Measurements from ENCODE around the gene TAF1C. TPM values are rescaled to one million over a fixed set of nuclear protein-coding genes. Genes with fewer than 3 reads are reported as not detected.

TAF1C gene
- total and polyA plus RNA-seq, 9 of the 15 experiments (the other 6 are each of a cell fraction or from before 2014, with no cell fraction given), result 1.5 to 74.8 (median 21.0) TPM

GRCh38 chr16:84175350-84176081 is 11.3 kb downstream of the TAF1C start:
- peak overlapping the region; percentile 18; the same call in 1 of the 2 replicates for H2AFZ ChIP-seq (ENCODE audit: low read depth, low read length)
- peak; percentile 96 for FAIRE-seq
- peak; percentile 76 to 85 (median 80) for DNase-seq (ENCODE audit: extremely low read depth in 1 of 4, low spot score in 3 of 4)
- ATAC-seq, result peak; percentile 92
- peaks cover 5 to 26% of the 10 kb centered on the region in 2 experiments; a peak in 4 of 5 replicates for H3K27me3 ChIP-seq (ENCODE audit: control insufficient read depth in 2 of 2, insufficient read depth in 2 of 2, low read length in 2 of 2)
- peaks cover 7 to 36% of the 10 kb centered on the region in 2 experiments; a peak in 3 of 5 replicates for H3K4me1 ChIP-seq (replicated peaks in 1 of 2; ENCODE audit: control insufficient read depth in 2 of 2, insufficient read depth in 2 of 2, low read length in 2 of 2)
- H3K79me2 ChIP-seq (ENCODE audit: control insufficient read depth, insufficient read depth, low read length), result no peaks in the 10 kb centered on the region
- H3K4me2 ChIP-seq (ENCODE audit: insufficient read depth, low read length), result no peak overlapping the region
- H3K4me3 ChIP-seq, result no peak overlapping the region
- in situ Hi-C loops (cut with MboI), result no loop called here
- WGBS (ENCODE audit: insufficient coverage, low coverage, missing lambda C conversion rate), result 20% methylated on average over 10 of the region's 10 CpGs
- intact Hi-C loops (cut with micrococcal nuclease), result loop anchor here (1.0 to 5.0 kb wide), 3 partner anchors 35 to 218 kb away; no protein-coding TSS in a partner anchor
- H3K27ac ChIP-seq (ENCODE audit: extremely low read depth, low read depth, low read length), result no peak overlapping the region
- H3K9me3 ChIP-seq (replicated peaks; ENCODE audit: control insufficient read depth, insufficient read depth, low read depth, low read length), result no peaks in the 10 kb centered on the region
- H3K9ac ChIP-seq (ENCODE audit: insufficient read depth in 1 of 2, low read depth in 2 of 2, low read length in 2 of 2), result 0 out of 4 replicates have a peak overlapping the region, but pooled peaks of 1 of the 2 experiments have one; percentile 12
- H3K9me1 ChIP-seq (ENCODE audit: control insufficient read depth, insufficient read depth, low read length), result no peaks in the 10 kb centered on the region
- ChIA-PET CTCF (ENCODE audit: low intra/inter-chr PET ratio) (interaction anchor here (0.6 to 0.7 kb wide), 4 partner anchors 87 to 354 kb away, joined by 3 to 4 read pairs (median 3); no protein-coding TSS in a partner anchor), POLR2A (interaction anchor here (0.7 kb wide), 3 partner anchors 9 to 114 kb away, joined by 3 to 4 read pairs (median 4); no protein-coding TSS in a partner anchor)
- peaks cover 30% of the 10 kb centered on the region; the same call in 1 of the 3 replicates for H3K36me3 ChIP-seq (ENCODE audit: control insufficient read depth, insufficient read depth, low read length)
- H4K20me1 ChIP-seq (replicated peaks; ENCODE audit: control insufficient read depth, insufficient read depth, low read length), result peaks cover 20% of the 10 kb centered on the region
- no TSS peak for BruUV-seq (replicated peaks)
- peak; percentile 59; the same call in 1 of the 2 replicates for TF ChIP-seq SPI1 (IDR thresholded peaks at IDR 0.05; ENCODE audit: borderline replicate concordance, low read depth, low read length)
- TF ChIP-seq BHLHE40 (IDR thresholded peaks at IDR 0.05; ENCODE audit: low read length), result peak; percentile 99
- no peak for TF ChIP-seq STAT5B (CRISPR knock-in tag; IDR thresholded peaks at IDR 0.05)
- TF ChIP-seq ZFP30 (CRISPR knock-in tag; IDR thresholded peaks at IDR 0.05; ENCODE audit: borderline replicate concordance), result no peak
- TF ChIP-seq, protein P1, sequence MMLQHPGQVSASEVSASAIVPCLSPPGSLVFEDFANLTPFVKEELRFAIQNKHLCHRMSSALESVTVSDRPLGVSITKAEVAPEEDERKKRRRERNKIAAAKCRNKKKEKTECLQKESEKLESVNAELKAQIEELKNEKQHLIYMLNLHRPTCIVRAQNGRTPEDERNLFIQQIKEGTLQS (IDR thresholded peaks at IDR 0.05), result no peak
- TF ChIP-seq, protein P1 (CRISPR knock-in tag; conservative IDR thresholded peaks at IDR 0.05), result no peak
- peak; percentile 59; the same call in 1 of the 2 replicates for TF ChIP-seq STAG1 (CRISPR knock-in tag; IDR thresholded peaks at IDR 0.05; ENCODE audit: borderline replicate concordance)
- no peak for TF ChIP-seq SMARCE1 (IDR thresholded peaks at IDR 0.05)
- TF ChIP-seq, protein P2, sequence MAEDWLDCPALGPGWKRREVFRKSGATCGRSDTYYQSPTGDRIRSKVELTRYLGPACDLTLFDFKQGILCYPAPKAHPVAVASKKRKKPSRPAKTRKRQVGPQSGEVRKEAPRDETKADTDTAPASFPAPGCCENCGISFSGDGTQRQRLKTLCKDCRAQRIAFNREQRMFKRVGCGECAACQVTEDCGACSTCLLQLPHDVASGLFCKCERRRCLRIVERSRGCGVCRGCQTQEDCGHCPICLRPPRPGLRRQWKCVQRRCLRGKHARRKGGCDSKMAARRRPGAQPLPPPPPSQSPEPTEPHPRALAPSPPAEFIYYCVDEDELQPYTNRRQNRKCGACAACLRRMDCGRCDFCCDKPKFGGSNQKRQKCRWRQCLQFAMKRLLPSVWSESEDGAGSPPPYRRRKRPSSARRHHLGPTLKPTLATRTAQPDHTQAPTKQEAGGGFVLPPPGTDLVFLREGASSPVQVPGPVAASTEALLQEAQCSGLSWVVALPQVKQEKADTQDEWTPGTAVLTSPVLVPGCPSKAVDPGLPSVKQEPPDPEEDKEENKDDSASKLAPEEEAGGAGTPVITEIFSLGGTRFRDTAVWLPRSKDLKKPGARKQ (CRISPR knock-in tag; IDR thresholded peaks at IDR 0.05), result no peak
- TF ChIP-seq L3MBTL2 (IDR thresholded peaks at IDR 0.05), result peak; percentile 34; the same call in 1 of the 2 replicates
- no peak; the same call in 1 of the 2 replicates for TF ChIP-seq JUND (IDR thresholded peaks at IDR 0.05; ENCODE audit: borderline replicate concordance, low read depth, low read length)
- 0 out of 3 replicates have a peak, but pooled peaks have one; percentile 16 for TF ChIP-seq JUND (tag; IDR thresholded peaks at IDR 0.05; ENCODE audit: borderline replicate concordance, low read depth, low read length)
- peak; percentile 16 for TF ChIP-seq TBP (optimal IDR thresholded peaks at IDR 0.05; ENCODE audit: low read depth, low read length)
- TF ChIP-seq ZNF436 (CRISPR knock-in tag; IDR thresholded peaks at IDR 0.05), result no peak
- TF ChIP-seq MXI1 (IDR thresholded peaks at IDR 0.05; ENCODE audit: low read depth, low read length), result 0 out of 2 replicates have a peak, but pooled peaks have one; percentile 21
- TF ChIP-seq MYC (IDR thresholded peaks at IDR 0.05; ENCODE audit: low read depth, low read length), result peak; percentile 82
- TF ChIP-seq MYC (CRISPR knock-in tag; IDR thresholded peaks at IDR 0.05; ENCODE audit: borderline replicate concordance, low read depth), result no peak
